ENCODE measurements around the gene LARGE1. TPM values are rescaled to one million over a fixed set of nuclear protein-coding genes. Genes with fewer than 3 reads are reported as not detected.

Gene LARGE1
- total and polyA plus RNA-seq, 4 experiments from 2014 or later = 0.06 to 1.1 (median 1.0) TPM; not detected in 1

- Histone ChIP-seq H3K4me3 (ENCODE audit: low read length in 2 of 2) (no peak overlapping the region), H3K36me3 (ENCODE audit: insufficient read depth, low read length) (no peaks in the 10 kb centered on the region), H3K27ac (ENCODE audit: low read depth, low read length) (no peak overlapping the region), H3K27me3 (ENCODE audit: insufficient read depth, low read length) (no peaks in the 10 kb centered on the region), H3K4me1 (ENCODE audit: insufficient read depth, low read length) (no peaks in the 10 kb centered on the region), H3K9me3 (ENCODE audit: control insufficient read depth in 1 of 2, low read length in 2 of 2) (no peaks in the 10 kb centered on the region)
- Mint-ChIP-seq H3K27me3 (no peaks in the 10 kb centered on the region), H3K36me3 (no peaks in the 10 kb centered on the region), H3K9me3 (peaks cover 0 to 11% (median under 1%) of the 10 kb centered on the region in 8 donors), H3K27ac (no peak overlapping the region), H3K4me3 (no peak overlapping the region), H3K4me1 (no peaks in the 10 kb centered on the region)
- no peak for DNase-seq
- CTCF ChIA-PET (ENCODE audit: partially characterized antibody) = no interaction called here
- intact Hi-C loops (cut with micrococcal nuclease) = no loop called here
- POLR2A ChIA-PET (ENCODE audit: partially characterized antibody) = no interaction called here
These were observed 53.0 kb downstream of the LARGE1 start for GRCh38 chr22:33867118-33867866.

DNA sequence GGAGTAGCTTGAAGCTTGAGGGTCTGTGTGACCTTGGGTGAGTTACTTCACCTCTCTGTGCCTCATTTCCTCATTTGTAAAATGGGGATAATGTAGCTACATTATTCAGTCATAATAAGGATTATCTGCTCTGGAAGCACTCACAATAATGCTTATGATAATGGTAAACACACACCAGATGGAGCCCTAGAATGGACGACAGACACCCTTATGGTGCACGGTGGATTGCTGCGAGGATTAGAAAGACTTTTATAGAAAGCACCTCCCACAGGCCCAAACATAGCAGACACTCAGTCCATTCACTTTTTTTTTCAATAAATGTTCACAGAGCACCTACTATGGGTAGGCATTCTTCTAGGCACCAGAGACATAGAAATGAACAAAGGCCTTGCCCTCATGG, 53.8 kb downstream of the LARGE1 start:
- H3K9me3 Mint-ChIP-seq = peaks cover 0 to 8% (median under 1%) of the 10 kb centered on the region in 8 donors
- H3K4me1 ChIP-seq (ENCODE audit: insufficient read depth, low read length) = no peaks in the 10 kb centered on the region
- no peak for DNase-seq
- ChIA-PET CTCF (ENCODE audit: partially characterized antibody) (no interaction called here), POLR2A (ENCODE audit: partially characterized antibody) (no interaction called here)
- H3K9me3 ChIP-seq (ENCODE audit: control insufficient read depth in 1 of 2, low read length in 2 of 2) = no peaks in the 10 kb centered on the region
- H3K27ac ChIP-seq (ENCODE audit: low read depth, low read length) = no peak overlapping the region
- no peaks in the 10 kb centered on the region for H3K36me3 ChIP-seq (ENCODE audit: insufficient read depth, low read length)
- intact Hi-C loops (cut with micrococcal nuclease) = no loop called here
- no peaks in the 10 kb centered on the region for H3K27me3 Mint-ChIP-seq
- H3K4me3 ChIP-seq (ENCODE audit: low read length in 2 of 2) = no peak overlapping the region
- no peak overlapping the region for H3K27ac Mint-ChIP-seq
- no peaks in the 10 kb centered on the region for H3K4me1 Mint-ChIP-seq
- no peak overlapping the region for H3K4me3 Mint-ChIP-seq
- H3K36me3 Mint-ChIP-seq = no peaks in the 10 kb centered on the region
- H3K27me3 ChIP-seq (ENCODE audit: insufficient read depth, low read length) = no peaks in the 10 kb centered on the region

DNA sequence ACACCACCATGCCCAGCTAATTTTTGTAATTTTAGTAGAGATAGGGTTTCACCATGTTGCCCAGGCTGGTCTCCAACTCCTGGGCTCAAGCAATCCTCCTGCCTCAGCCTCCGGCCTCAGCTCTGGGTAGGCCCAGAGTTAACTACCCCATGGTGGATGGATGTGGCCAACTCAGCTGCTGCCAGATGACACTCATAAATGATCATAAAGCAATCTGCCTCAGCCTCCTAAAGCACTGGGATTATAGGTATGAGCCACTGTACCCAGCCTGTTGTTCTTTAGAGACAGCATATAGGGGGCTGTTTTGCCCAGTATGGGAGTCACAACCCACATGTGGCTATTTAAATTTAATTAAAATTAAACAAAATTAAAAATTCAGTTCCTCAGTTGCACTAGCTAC, 54.3 kb downstream of the LARGE1 start:
- H3K27ac Mint-ChIP-seq = no peak overlapping the region
- H3K27me3 Mint-ChIP-seq = no peaks in the 10 kb centered on the region
- POLR2A ChIA-PET (ENCODE audit: partially characterized antibody) = no interaction called here
- no peaks in the 10 kb centered on the region for H3K36me3 Mint-ChIP-seq
- no peak overlapping the region for H3K4me3 Mint-ChIP-seq
- no peaks in the 10 kb centered on the region for H3K4me1 Mint-ChIP-seq
- CTCF ChIA-PET (ENCODE audit: partially characterized antibody) = no interaction called here
- DNase-seq = no peak
- Histone ChIP-seq H3K27ac (ENCODE audit: low read depth, low read length) (no peak overlapping the region), H3K9me3 (ENCODE audit: control insufficient read depth in 1 of 2, low read length in 2 of 2) (no peaks in the 10 kb centered on the region), H3K4me1 (ENCODE audit: insufficient read depth, low read length) (no peaks in the 10 kb centered on the region), H3K4me3 (ENCODE audit: low read length in 2 of 2) (no peak overlapping the region), H3K27me3 (ENCODE audit: insufficient read depth, low read length) (no peaks in the 10 kb centered on the region), H3K36me3 (ENCODE audit: insufficient read depth, low read length) (no peaks in the 10 kb centered on the region)
- intact Hi-C loops (cut with micrococcal nuclease) = no loop called here
- H3K9me3 Mint-ChIP-seq = peaks cover 0 to 7% (median under 1%) of the 10 kb centered on the region in 8 donors

- H3K27ac ChIP-seq (ENCODE audit: low read depth, low read length) = no peak overlapping the region
- no peak for DNase-seq
- no peaks in the 10 kb centered on the region for H3K27me3 Mint-ChIP-seq
- ChIA-PET CTCF (ENCODE audit: partially characterized antibody) (interaction anchor here (0.6 kb wide), 1 partner anchor 11 kb away, joined by 3 read pairs; no protein-coding TSS in a partner anchor), POLR2A (ENCODE audit: partially characterized antibody) (no interaction called here)
- H3K4me1 ChIP-seq (ENCODE audit: insufficient read depth, low read length) = no peaks in the 10 kb centered on the region
- no peaks in the 10 kb centered on the region for H3K9me3 ChIP-seq (ENCODE audit: control insufficient read depth in 1 of 2, low read length in 2 of 2)
- H3K4me1 Mint-ChIP-seq = no peaks in the 10 kb centered on the region
- H3K36me3 ChIP-seq (ENCODE audit: insufficient read depth, low read length) = no peaks in the 10 kb centered on the region
- H3K27ac Mint-ChIP-seq = no peak overlapping the region
- intact Hi-C loops (cut with micrococcal nuclease) = no loop called here
- no peaks in the 10 kb centered on the region for H3K36me3 Mint-ChIP-seq
- peaks cover 0 to 7% (median under 1%) of the 10 kb centered on the region in 8 donors for H3K9me3 Mint-ChIP-seq
- H3K27me3 ChIP-seq (ENCODE audit: insufficient read depth, low read length) = no peaks in the 10 kb centered on the region
- H3K4me3 Mint-ChIP-seq = no peak overlapping the region
- H3K4me3 ChIP-seq (ENCODE audit: low read length in 2 of 2) = no peak overlapping the region
These were observed 55.0 kb downstream of the LARGE1 start for GRCh38 chr22:33865248-33865647.

- Mint-ChIP-seq H3K4me1 (no peaks in the 10 kb centered on the region), H3K9me3 (peaks cover 0 to 8% (median 1%) of the 10 kb centered on the region in 8 donors), H3K27me3 (no peaks in the 10 kb centered on the region), H3K36me3 (no peaks in the 10 kb centered on the region), H3K4me3 (no peak overlapping the region), H3K27ac (no peak overlapping the region)
- no peaks in the 10 kb centered on the region for H3K9me3 ChIP-seq (ENCODE audit: control insufficient read depth in 1 of 2, low read length in 2 of 2)
- ChIA-PET CTCF (ENCODE audit: partially characterized antibody) (no interaction called here), POLR2A (ENCODE audit: partially characterized antibody) (no interaction called here)
- no peak overlapping the region for H3K27ac ChIP-seq (ENCODE audit: low read depth, low read length)
- no peaks in the 10 kb centered on the region for H3K36me3 ChIP-seq (ENCODE audit: insufficient read depth, low read length)
- DNase-seq = no peak
- H3K4me1 ChIP-seq (ENCODE audit: insufficient read depth, low read length) = no peaks in the 10 kb centered on the region
- no peak overlapping the region for H3K4me3 ChIP-seq (ENCODE audit: low read length in 2 of 2)
- no peaks in the 10 kb centered on the region for H3K27me3 ChIP-seq (ENCODE audit: insufficient read depth, low read length)
- intact Hi-C loops (cut with micrococcal nuclease) = no loop called here
These were observed 55.5 kb downstream of the LARGE1 start for GRCh38 chr22:33864723-33865130.

DNA sequence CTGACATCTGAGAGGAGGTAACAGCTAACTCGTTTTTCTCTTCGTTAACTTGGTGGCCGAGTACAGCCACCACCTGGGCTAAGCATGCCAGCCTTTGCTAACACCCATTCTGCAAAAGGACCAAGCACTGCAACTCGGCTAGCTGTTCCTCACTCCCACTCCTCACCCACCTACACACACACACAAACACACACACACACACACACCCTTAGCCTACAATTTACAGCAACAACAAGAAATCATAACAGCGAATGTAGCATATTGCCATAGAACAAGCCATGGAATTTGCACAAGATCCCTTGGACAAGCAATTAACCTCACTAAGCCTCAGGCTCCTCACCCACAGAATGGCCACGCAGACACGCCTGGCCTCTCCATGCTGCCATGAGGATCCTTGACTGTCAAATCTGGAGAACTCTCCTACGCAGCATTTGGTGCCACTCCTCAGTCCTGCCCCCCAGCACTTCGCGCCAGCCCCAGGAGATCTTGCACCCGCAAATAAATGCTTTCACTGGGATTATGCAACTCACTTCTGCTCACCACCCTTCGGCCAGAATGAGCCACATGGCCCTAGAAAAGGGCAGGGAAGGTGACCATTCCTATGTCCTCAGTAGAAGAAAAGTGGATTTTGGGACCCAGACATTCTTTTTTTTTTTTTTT, 58.9 kb downstream of the LARGE1 start:
- DNase-seq = no peak
- no peaks in the 10 kb centered on the region for H3K36me3 ChIP-seq (ENCODE audit: insufficient read depth, low read length)
- POLR2A ChIA-PET (ENCODE audit: partially characterized antibody) = no interaction called here
- no peak overlapping the region for H3K27ac ChIP-seq (ENCODE audit: low read depth, low read length)
- CTCF ChIA-PET (ENCODE audit: partially characterized antibody) = no interaction called here
- intact Hi-C loops (cut with micrococcal nuclease) = no loop called here
- no peaks in the 10 kb centered on the region for H3K27me3 ChIP-seq (ENCODE audit: insufficient read depth, low read length)
- Mint-ChIP-seq H3K36me3 (no peaks in the 10 kb centered on the region), H3K4me3 (no peak overlapping the region), H3K9me3 (peaks cover 0 to 10% (median 2%) of the 10 kb centered on the region in 8 donors), H3K27me3 (no peaks in the 10 kb centered on the region), H3K4me1 (no peaks in the 10 kb centered on the region), H3K27ac (no peak overlapping the region)
- no peak overlapping the region for H3K4me3 ChIP-seq (ENCODE audit: low read length in 2 of 2)
- H3K9me3 ChIP-seq (ENCODE audit: control insufficient read depth in 1 of 2, low read length in 2 of 2) = no peaks in the 10 kb centered on the region
- H3K4me1 ChIP-seq (ENCODE audit: insufficient read depth, low read length) = no peaks in the 10 kb centered on the region

DNA sequence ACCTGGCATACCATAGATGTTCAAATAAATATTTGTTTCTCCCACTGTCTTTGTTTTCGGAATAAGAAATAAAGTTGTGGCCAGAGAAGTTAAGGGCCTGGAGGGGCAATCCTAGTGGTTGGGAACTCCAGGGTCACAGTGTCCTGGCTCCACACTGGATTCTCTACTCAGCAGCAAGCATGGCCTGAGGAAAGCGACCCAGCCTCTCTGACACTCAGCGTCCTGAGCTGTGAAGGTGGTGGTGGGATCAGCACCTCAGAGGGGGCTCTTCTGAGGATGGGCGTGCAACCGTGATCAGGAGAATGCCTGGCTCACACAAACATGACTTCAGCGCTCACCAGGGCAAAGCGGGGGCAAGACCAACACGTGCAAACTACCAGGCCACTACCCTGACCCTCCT, 59.9 kb downstream of the LARGE1 start:
- H3K36me3 ChIP-seq (ENCODE audit: insufficient read depth, low read length) = no peaks in the 10 kb centered on the region
- no peak for DNase-seq
- CTCF ChIA-PET (ENCODE audit: partially characterized antibody) = no interaction called here
- H3K4me1 ChIP-seq (ENCODE audit: insufficient read depth, low read length) = no peaks in the 10 kb centered on the region
- H3K27me3 Mint-ChIP-seq = no peaks in the 10 kb centered on the region
- H3K9me3 ChIP-seq (ENCODE audit: control insufficient read depth in 1 of 2, low read length in 2 of 2) = no peaks in the 10 kb centered on the region
- H3K27ac Mint-ChIP-seq = no peak overlapping the region
- no peaks in the 10 kb centered on the region for H3K36me3 Mint-ChIP-seq
- intact Hi-C loops (cut with micrococcal nuclease) = no loop called here
- H3K4me3 Mint-ChIP-seq = no peak overlapping the region
- no peaks in the 10 kb centered on the region for H3K4me1 Mint-ChIP-seq
- POLR2A ChIA-PET (ENCODE audit: partially characterized antibody) = no interaction called here
- no peak overlapping the region for H3K4me3 ChIP-seq (ENCODE audit: low read length in 2 of 2)
- peaks cover 0 to 10% (median 2%) of the 10 kb centered on the region in 8 donors for H3K9me3 Mint-ChIP-seq
- H3K27ac ChIP-seq (ENCODE audit: low read depth, low read length) = no peak overlapping the region
- no peaks in the 10 kb centered on the region for H3K27me3 ChIP-seq (ENCODE audit: insufficient read depth, low read length)
